Measurements from ENCODE around the gene CCDC138. TPM values are rescaled to one million over a fixed set of nuclear protein-coding genes. Genes with fewer than 3 reads are reported as not detected.

The CCDC138 gene
- polyA plus RNA-seq, 1 donor from 2014 or later = 19.0 TPM

DNA sequence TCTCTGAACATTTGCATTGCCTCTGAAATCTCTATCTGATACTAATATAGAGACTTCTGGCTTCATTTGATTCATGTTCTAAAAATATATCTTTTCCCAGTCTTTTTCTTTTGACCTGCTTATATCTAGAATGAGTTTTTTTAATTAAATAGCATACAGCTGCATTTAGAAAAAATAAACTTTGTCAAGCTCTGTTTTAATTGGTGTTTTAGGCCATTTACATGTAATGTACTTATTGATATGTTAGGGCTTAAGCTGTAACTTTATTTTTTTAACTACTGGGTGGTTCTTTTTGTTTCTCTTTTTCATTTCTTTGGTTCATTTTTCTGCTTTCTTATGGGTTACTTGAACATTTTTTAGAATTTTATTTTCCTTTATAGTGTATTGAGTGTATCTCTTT lies 54.9 kb downstream of the CCDC138 start:
- Histone ChIP-seq H3K79me2 (replicated peaks; ENCODE audit: insufficient read depth, low read length) (no peaks in the 10 kb centered on the region), H3K9me2 (ENCODE audit: insufficient read depth, low read length) (no peaks in the 10 kb centered on the region), H2AFZ (ENCODE audit: low read depth, low read length) (no peak overlapping the region), H4K20me1 (ENCODE audit: insufficient read depth) (no peaks in the 10 kb centered on the region), H3K4me2 (ENCODE audit: low read length) (no peak overlapping the region), H3F3A (ENCODE audit: insufficient read depth, low read length, poor library complexity, severe bottlenecking) (no peaks in the 10 kb centered on the region), H3K27ac (ENCODE audit: low read length) (no peak overlapping the region), H3K9me3 (ENCODE audit: low read length) (peaks cover 4% of the 10 kb centered on the region), H3K27me3 (ENCODE audit: insufficient read depth, low read depth, low read length) (no peaks in the 10 kb centered on the region), H3K9ac (ENCODE audit: low read length) (no peak overlapping the region), H3K4me3 (ENCODE audit: low read length) (no peak overlapping the region), H3K36me3 (ENCODE audit: insufficient read depth, low read length) (peaks cover 4% of the 10 kb centered on the region)
- TF ChIP-seq, protein P1, sequence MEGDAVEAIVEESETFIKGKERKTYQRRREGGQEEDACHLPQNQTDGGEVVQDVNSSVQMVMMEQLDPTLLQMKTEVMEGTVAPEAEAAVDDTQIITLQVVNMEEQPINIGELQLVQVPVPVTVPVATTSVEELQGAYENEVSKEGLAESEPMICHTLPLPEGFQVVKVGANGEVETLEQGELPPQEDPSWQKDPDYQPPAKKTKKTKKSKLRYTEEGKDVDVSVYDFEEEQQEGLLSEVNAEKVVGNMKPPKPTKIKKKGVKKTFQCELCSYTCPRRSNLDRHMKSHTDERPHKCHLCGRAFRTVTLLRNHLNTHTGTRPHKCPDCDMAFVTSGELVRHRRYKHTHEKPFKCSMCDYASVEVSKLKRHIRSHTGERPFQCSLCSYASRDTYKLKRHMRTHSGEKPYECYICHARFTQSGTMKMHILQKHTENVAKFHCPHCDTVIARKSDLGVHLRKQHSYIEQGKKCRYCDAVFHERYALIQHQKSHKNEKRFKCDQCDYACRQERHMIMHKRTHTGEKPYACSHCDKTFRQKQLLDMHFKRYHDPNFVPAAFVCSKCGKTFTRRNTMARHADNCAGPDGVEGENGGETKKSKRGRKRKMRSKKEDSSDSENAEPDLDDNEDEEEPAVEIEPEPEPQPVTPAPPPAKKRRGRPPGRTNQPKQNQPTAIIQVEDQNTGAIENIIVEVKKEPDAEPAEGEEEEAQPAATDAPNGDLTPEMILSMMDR (IDR thresholded peaks at IDR 0.05; ENCODE audit: poor library complexity, severe bottlenecking) = no peak
- TF ChIP-seq POLR2AphosphoS5 (IDR thresholded peaks at IDR 0.05) (no peak), EP300 (conservative IDR thresholded peaks at IDR 0.05; ENCODE audit: poor library complexity, severe bottlenecking) (no peak), SMC3 (conservative IDR thresholded peaks at IDR 0.05; ENCODE audit: poor library complexity) (no peak), TAF1 (IDR thresholded peaks at IDR 0.05; ENCODE audit: low read depth) (no peak), MXI1 (conservative IDR thresholded peaks at IDR 0.05; ENCODE audit: poor library complexity, severe bottlenecking) (no peak), EZH2 (IDR thresholded peaks at IDR 0.05; ENCODE audit: borderline replicate concordance, insufficient read depth, low read length, poor library complexity, severe bottlenecking) (no peak), RAD21 (conservative IDR thresholded peaks at IDR 0.05) (no peak)
- TF ChIP-seq, protein P2, sequence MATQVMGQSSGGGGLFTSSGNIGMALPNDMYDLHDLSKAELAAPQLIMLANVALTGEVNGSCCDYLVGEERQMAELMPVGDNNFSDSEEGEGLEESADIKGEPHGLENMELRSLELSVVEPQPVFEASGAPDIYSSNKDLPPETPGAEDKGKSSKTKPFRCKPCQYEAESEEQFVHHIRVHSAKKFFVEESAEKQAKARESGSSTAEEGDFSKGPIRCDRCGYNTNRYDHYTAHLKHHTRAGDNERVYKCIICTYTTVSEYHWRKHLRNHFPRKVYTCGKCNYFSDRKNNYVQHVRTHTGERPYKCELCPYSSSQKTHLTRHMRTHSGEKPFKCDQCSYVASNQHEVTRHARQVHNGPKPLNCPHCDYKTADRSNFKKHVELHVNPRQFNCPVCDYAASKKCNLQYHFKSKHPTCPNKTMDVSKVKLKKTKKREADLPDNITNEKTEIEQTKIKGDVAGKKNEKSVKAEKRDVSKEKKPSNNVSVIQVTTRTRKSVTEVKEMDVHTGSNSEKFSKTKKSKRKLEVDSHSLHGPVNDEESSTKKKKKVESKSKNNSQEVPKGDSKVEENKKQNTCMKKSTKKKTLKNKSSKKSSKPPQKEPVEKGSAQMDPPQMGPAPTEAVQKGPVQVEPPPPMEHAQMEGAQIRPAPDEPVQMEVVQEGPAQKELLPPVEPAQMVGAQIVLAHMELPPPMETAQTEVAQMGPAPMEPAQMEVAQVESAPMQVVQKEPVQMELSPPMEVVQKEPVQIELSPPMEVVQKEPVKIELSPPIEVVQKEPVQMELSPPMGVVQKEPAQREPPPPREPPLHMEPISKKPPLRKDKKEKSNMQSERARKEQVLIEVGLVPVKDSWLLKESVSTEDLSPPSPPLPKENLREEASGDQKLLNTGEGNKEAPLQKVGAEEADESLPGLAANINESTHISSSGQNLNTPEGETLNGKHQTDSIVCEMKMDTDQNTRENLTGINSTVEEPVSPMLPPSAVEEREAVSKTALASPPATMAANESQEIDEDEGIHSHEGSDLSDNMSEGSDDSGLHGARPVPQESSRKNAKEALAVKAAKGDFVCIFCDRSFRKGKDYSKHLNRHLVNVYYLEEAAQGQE (IDR thresholded peaks at IDR 0.05; ENCODE audit: borderline replicate concordance) = no peak

DNA sequence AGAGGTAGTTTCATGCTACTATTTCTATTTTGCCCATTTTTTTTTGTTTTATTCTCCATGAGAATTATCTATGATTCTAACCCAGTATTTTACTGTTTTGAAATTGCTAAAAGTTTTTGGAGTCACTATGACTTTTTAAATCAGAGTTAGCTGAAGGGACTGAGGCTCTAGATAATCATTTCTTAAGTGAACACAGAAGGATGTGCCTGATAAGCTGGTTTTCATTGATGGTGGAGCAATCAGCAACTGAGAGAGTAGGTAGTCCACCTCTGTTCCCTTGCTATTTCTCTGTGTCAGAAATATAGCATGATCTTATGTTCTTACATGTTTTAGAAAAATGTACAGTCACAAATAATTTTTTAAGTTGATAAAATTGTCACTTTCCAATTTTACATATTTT lies 59.4 kb downstream of the CCDC138 start:
- Histone ChIP-seq H3K9me3 (ENCODE audit: low read length) (no peaks in the 10 kb centered on the region), H3F3A (ENCODE audit: insufficient read depth, low read length, poor library complexity, severe bottlenecking) (no peaks in the 10 kb centered on the region), H3K27ac (ENCODE audit: low read length) (no peak overlapping the region), H3K79me2 (replicated peaks; ENCODE audit: insufficient read depth, low read length) (no peaks in the 10 kb centered on the region), H4K20me1 (ENCODE audit: insufficient read depth) (no peaks in the 10 kb centered on the region), H3K9ac (ENCODE audit: low read length) (no peak overlapping the region), H3K9me2 (ENCODE audit: insufficient read depth, low read length) (peaks cover 3% of the 10 kb centered on the region), H3K36me3 (ENCODE audit: insufficient read depth, low read length) (peaks cover 4% of the 10 kb centered on the region), H3K4me3 (ENCODE audit: low read length) (no peak overlapping the region), H3K27me3 (ENCODE audit: insufficient read depth, low read depth, low read length) (no peaks in the 10 kb centered on the region), H3K4me2 (ENCODE audit: low read length) (no peak overlapping the region), H2AFZ (ENCODE audit: low read depth, low read length) (no peak overlapping the region)
- TF ChIP-seq MXI1 (conservative IDR thresholded peaks at IDR 0.05; ENCODE audit: poor library complexity, severe bottlenecking) = no peak
- no peak for TF ChIP-seq POLR2AphosphoS5 (IDR thresholded peaks at IDR 0.05)
- TF ChIP-seq EZH2 (IDR thresholded peaks at IDR 0.05; ENCODE audit: borderline replicate concordance, insufficient read depth, low read length, poor library complexity, severe bottlenecking) = no peak
- TF ChIP-seq EP300 (conservative IDR thresholded peaks at IDR 0.05; ENCODE audit: poor library complexity, severe bottlenecking) = no peak
- no peak for TF ChIP-seq TAF1 (IDR thresholded peaks at IDR 0.05; ENCODE audit: low read depth)
- no peak for TF ChIP-seq RAD21 (conservative IDR thresholded peaks at IDR 0.05)
- no peak for TF ChIP-seq SMC3 (conservative IDR thresholded peaks at IDR 0.05; ENCODE audit: poor library complexity)
- TF ChIP-seq, protein P2 (IDR thresholded peaks at IDR 0.05; ENCODE audit: borderline replicate concordance) = no peak
- TF ChIP-seq, protein P1 (IDR thresholded peaks at IDR 0.05; ENCODE audit: poor library complexity, severe bottlenecking) = no peak
